Thyroid gland (tissue), 4 donors: Measurements from ENCODE around the gene ALG5. TPM values are rescaled to one million over a fixed set of nuclear protein-coding genes. Genes with fewer than 3 reads are reported as not detected.

Source experiments
- DNase-seq, 2 donors: peaks; one replicate each; pipeline ENCODE4 v3.0.0-alpha.2; 2019
- H3K27ac ChIP-seq, 3 donors: fragments of 200-600 bp; sonication (generic); 1 replicate in 2 of 3; 2 replicates in 1 of 3; pipeline ENCODE4 v1.5.1; 2016 to 2019; ENCODE audit warnings: mild to moderate bottlenecking in 1 of 3, moderate library complexity in 1 of 3
- H3K27me3 ChIP-seq: fragments of 200-600 bp; sonication (generic); one replicate; pipeline ENCODE4 v1.5.1; 2019
- H3K36me3 ChIP-seq, 2 donors: fragments of 200-600 bp; sonication (generic); one replicate each; pipeline ENCODE4 v1.5.1; 2016 to 2019
- H3K4me1 ChIP-seq, 2 donors: fragments of 200-600 bp; sonication (generic); one replicate each; pipeline ENCODE4 v1.5.1; 2017 to 2019
- H3K4me3 ChIP-seq, 3 donors: fragments of 200-600 bp; sonication (generic); replicated peaks in 1 of 3; 1 replicate in 2 of 3; 2 replicates in 1 of 3; pipeline ENCODE4 v1.5.1; 2016; ENCODE audit warnings: mild to moderate bottlenecking in 1 of 3
- H3K9me3 ChIP-seq: fragments of 200-600 bp; sonication (generic); one replicate; pipeline ENCODE4 v1.5.1; 2017
- CTCF ChIP-seq, 6 experiments: fragments of 200-600 bp in 3 of 6; fragments of 450-650 bp in 3 of 6; sonication (generic) in 3 of 6; IDR thresholded peaks; one replicate each; pipeline ENCODE4 v1.5.1; 2016 to 2019; ENCODE audit warnings: antibody characterized with exemption in 6 of 6, mild to moderate bottlenecking in 2 of 6, inconsistent platforms in 1 of 6, moderate library complexity in 1 of 6
- POLR2A ChIP-seq, 2 donors: fragments of 450-650 bp; IDR thresholded peaks; one replicate each; pipeline ENCODE4 v1.6.1; 2017; ENCODE audit warnings: antibody characterized with exemption in 2 of 2, mild to moderate bottlenecking in 2 of 2, moderate library complexity in 1 of 2
- WGBS, 2 donors: methylation state at CpG; one replicate each; pipeline ENCODE4 v1.1.5; 2017; 5-methylcytosine and 5-hydroxymethylcytosine counted together
- intact Hi-C: fragments of 100-400 bp; cut with DNase I; formaldehyde crosslinking; loops from one replicate; pipeline ENCODE4 v1.15.1; 2023
- total RNA-seq, 4 donors: library from RNA; depleted of rRNA; stranded (reverse); fragments of >200 nt; gene quantifications; one replicate each; pipeline ENCODE4 v1.2.3, GENCODE V29; 2016

ALG5 gene
- total RNA-seq, 4 donors from 2014 or later = 41.4 to 74.1 (median 70.0) TPM

GRCh38 chr13:37023871-37024270, 24.7 kb upstream of the ALG5 start:
- Histone ChIP-seq H3K4me1 (no peaks in the 10 kb centered on the region), H3K27me3 (no peaks in the 10 kb centered on the region), H3K4me3 (no peak overlapping the region), H3K9me3 (no peaks in the 10 kb centered on the region), H3K36me3 (peaks cover 33 to 52% of the 10 kb centered on the region in 2 donors), H3K27ac (no peak overlapping the region)
- 76 to 88% methylated on average over 1 of the region's 1 CpG for WGBS, 2 donors
- DNase-seq = no peak
- intact Hi-C loops = no loop called here
- TF ChIP-seq POLR2A (IDR thresholded peaks at IDR 0.05) (no peak), CTCF (IDR thresholded peaks at IDR 0.05) (no peak)

GRCh38 chr13:37014609-37015008, 15.5 kb upstream of the ALG5 start:
- intact Hi-C loops = no loop called here
- 87 to 95% methylated on average over 1 of the region's 1 CpG for WGBS, 2 donors
- Histone ChIP-seq H3K27ac (no peak overlapping the region), H3K36me3 (peaks cover 13 to 41% of the 10 kb centered on the region in 2 donors), H3K4me1 (no peaks in the 10 kb centered on the region), H3K4me3 (no peak overlapping the region), H3K27me3 (no peaks in the 10 kb centered on the region), H3K9me3 (no peaks in the 10 kb centered on the region)
- no peak for TF ChIP-seq POLR2A (IDR thresholded peaks at IDR 0.05)
- TF ChIP-seq CTCF (IDR thresholded peaks at IDR 0.05) = no peak
- no peak for DNase-seq

- WGBS, 2 donors = 89 to 97% methylated on average over 2 of the region's 2 CpGs
Measured at GRCh38 chr13:37011788-37012187, 12.6 kb upstream of the ALG5 start.

GRCh38 chr13:37011002-37011401, 11.9 kb upstream of the ALG5 start:
- H3K4me3 ChIP-seq = no peak overlapping the region
- H3K9me3 ChIP-seq = no peaks in the 10 kb centered on the region
- no peak for DNase-seq
- H3K36me3 ChIP-seq = peaks cover 34 to 51% of the 10 kb centered on the region in 2 donors
- H3K27ac ChIP-seq = no peak overlapping the region
- intact Hi-C loops = no loop called here
- no peaks in the 10 kb centered on the region for H3K4me1 ChIP-seq
- H3K27me3 ChIP-seq = no peaks in the 10 kb centered on the region
- WGBS, 2 donors = 92 to 97% methylated on average over 1 of the region's 1 CpG
- TF ChIP-seq POLR2A (IDR thresholded peaks at IDR 0.05) (no peak), CTCF (IDR thresholded peaks at IDR 0.05) (no peak)

More at GRCh38 chr13:37011788-37012187, 12.6 kb upstream of the ALG5 start:
- DNase-seq = no peak
- Histone ChIP-seq H3K9me3 (no peaks in the 10 kb centered on the region), H3K36me3 (peaks cover 31 to 52% of the 10 kb centered on the region in 2 donors), H3K4me3 (no peak overlapping the region), H3K27ac (no peak overlapping the region), H3K27me3 (no peaks in the 10 kb centered on the region), H3K4me1 (no peaks in the 10 kb centered on the region)
- TF ChIP-seq CTCF (IDR thresholded peaks at IDR 0.05) (no peak), POLR2A (IDR thresholded peaks at IDR 0.05) (no peak)
- intact Hi-C loops = no loop called here

- peaks cover 37 to 45% of the 10 kb centered on the region in 2 donors for H3K36me3 ChIP-seq
- no peaks in the 10 kb centered on the region for H3K4me1 ChIP-seq
- intact Hi-C loops = no loop called here
- WGBS, 2 donors = 82 to 98% methylated on average over 1 of the region's 1 CpG
- no peak overlapping the region for H3K27ac ChIP-seq
- TF ChIP-seq CTCF (IDR thresholded peaks at IDR 0.05) (no peak), POLR2A (IDR thresholded peaks at IDR 0.05) (no peak)
- H3K4me3 ChIP-seq = no peak overlapping the region
- DNase-seq = no peak
- H3K9me3 ChIP-seq = no peaks in the 10 kb centered on the region
- H3K27me3 ChIP-seq = no peaks in the 10 kb centered on the region
Measured at GRCh38 chr13:37010424-37010823, 11.3 kb upstream of the ALG5 start.
